T-helper 1 cell treated with Interleukin-12 subunit alpha and Interleukin-12 subunit beta and Interleukin-4 antibody, amounts not matched to agents 30 μg/mL and 1 μg/mL, for 36 hours (primary cell): ENCODE data around the gene DNMT1.

Experiments used
- H3K27ac Mint-ChIP-seq: one replicate; pipeline ENCODE4 v1.8.0; 2021; ENCODE audit warnings: mild to moderate bottlenecking, mixed read lengths
- H3K27me3 Mint-ChIP-seq: one replicate; pipeline ENCODE4 v1.8.0; 2021; ENCODE audit warnings: low read depth, mixed read lengths
- H3K36me3 Mint-ChIP-seq: one replicate; pipeline ENCODE4 v1.8.0; 2021; ENCODE audit warnings: low read depth, mixed read lengths
- H3K4me1 Mint-ChIP-seq: one replicate; pipeline ENCODE4 v1.8.0; 2021; ENCODE audit warnings: low read depth, mixed read lengths
- H3K4me3 Mint-ChIP-seq: one replicate; pipeline ENCODE4 v1.8.0; 2021; ENCODE audit warnings: mild to moderate bottlenecking, moderate library complexity, mixed read lengths
- H3K9me3 Mint-ChIP-seq: one replicate; pipeline ENCODE4 v1.8.0; 2021; ENCODE audit warnings: mixed read lengths

Gene DNMT1

DNA sequence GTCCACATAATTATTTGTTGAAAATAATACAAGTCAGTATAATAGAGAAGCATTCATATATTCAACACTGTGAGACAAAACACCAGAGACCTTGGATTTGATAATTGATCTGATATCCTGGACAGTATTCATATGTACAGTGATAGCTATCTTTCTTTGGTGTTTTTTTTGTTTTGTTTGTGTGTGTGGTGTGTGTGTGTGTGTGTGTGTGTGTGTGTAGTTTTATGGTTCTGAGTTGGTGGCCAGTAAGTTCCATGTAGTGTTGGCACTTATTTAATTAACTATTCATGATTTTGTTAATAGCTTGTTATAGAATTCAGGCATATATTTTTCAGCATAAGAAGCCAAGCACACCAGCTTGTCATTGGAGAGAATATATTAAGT is 90.6 kb downstream of the DNMT1 start:
- no peaks in the 10 kb centered on the region for H3K9me3 Mint-ChIP-seq
- H3K27me3 Mint-ChIP-seq, result no peaks in the 10 kb centered on the region
- peaks cover 44% of the 10 kb centered on the region for H3K4me1 Mint-ChIP-seq
- H3K36me3 Mint-ChIP-seq, result peaks cover 10% of the 10 kb centered on the region
- peak overlapping the region; percentile 98 for H3K27ac Mint-ChIP-seq
- no peak overlapping the region for H3K4me3 Mint-ChIP-seq

DNA sequence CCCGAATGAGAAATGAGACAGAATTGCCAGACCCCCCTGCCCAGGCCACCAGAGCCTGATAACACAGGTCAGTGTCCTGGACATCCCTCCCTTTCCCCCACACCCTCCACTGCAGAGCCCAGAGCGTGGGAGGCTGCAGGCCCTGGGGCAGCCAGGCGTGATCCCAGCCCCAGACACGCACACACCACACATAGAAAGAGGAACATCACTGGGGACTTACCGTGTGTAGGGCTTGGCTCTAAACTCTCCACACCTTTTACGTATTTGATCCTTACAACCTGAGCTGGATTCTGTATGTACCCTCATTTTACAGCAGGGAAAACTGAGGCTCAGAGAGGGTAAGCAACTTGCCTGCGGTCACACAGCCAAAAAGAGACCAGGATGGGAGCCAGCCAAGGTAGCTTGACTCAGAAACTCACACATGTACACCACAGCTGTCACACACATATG is 91.9 kb downstream of the DNMT1 start:
- no peaks in the 10 kb centered on the region for H3K9me3 Mint-ChIP-seq
- H3K36me3 Mint-ChIP-seq, result peaks cover 7% of the 10 kb centered on the region
- H3K27me3 Mint-ChIP-seq, result no peaks in the 10 kb centered on the region
- peak overlapping the region; percentile 33 for H3K4me3 Mint-ChIP-seq
- H3K27ac Mint-ChIP-seq, result peak overlapping the region; percentile 84
- peaks cover 49% of the 10 kb centered on the region for H3K4me1 Mint-ChIP-seq

- peak overlapping the region; percentile 2 for H3K27ac Mint-ChIP-seq
- H3K36me3 Mint-ChIP-seq, result peaks cover 3% of the 10 kb centered on the region
- no peaks in the 10 kb centered on the region for H3K27me3 Mint-ChIP-seq
- peaks cover 34% of the 10 kb centered on the region for H3K4me1 Mint-ChIP-seq
- no peaks in the 10 kb centered on the region for H3K9me3 Mint-ChIP-seq
- no peak overlapping the region for H3K4me3 Mint-ChIP-seq
These were observed 94.5 kb downstream of the DNMT1 start for GRCh38 chr19:10100163-10100785.

DNA sequence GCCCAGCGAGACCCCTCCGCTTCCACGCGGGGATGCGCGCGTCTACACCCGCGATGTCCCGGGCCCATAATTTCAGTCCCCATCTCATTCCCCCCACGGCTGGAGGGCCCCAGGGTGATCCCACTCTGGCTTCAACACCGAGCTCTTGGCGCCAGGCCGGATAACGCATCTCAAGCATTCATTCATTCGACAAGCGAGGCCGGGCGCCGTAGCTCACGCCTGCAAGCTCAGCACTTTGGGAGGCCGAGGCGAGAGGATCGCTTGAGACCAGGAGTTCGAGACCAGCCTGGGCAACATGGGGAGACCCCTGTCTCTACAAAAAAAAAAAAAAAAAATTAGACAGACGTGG is 98.2 kb downstream of the DNMT1 start:
- no peaks in the 10 kb centered on the region for H3K9me3 Mint-ChIP-seq
- peaks cover 27% of the 10 kb centered on the region for H3K36me3 Mint-ChIP-seq
- peaks cover 15% of the 10 kb centered on the region for H3K4me1 Mint-ChIP-seq
- H3K27ac Mint-ChIP-seq, result no peak overlapping the region
- H3K4me3 Mint-ChIP-seq, result peak overlapping the region; percentile 34
- H3K27me3 Mint-ChIP-seq, result no peaks in the 10 kb centered on the region

- Mint-ChIP-seq H3K27me3 (no peaks in the 10 kb centered on the region), H3K4me1 (peaks cover 15% of the 10 kb centered on the region), H3K4me3 (peak overlapping the region; percentile 34), H3K27ac (no peak overlapping the region), H3K36me3 (peaks cover 28% of the 10 kb centered on the region), H3K9me3 (no peaks in the 10 kb centered on the region)
These were observed 98.7 kb downstream of the DNMT1 start for GRCh38 chr19:10095948-10096614.

DNA sequence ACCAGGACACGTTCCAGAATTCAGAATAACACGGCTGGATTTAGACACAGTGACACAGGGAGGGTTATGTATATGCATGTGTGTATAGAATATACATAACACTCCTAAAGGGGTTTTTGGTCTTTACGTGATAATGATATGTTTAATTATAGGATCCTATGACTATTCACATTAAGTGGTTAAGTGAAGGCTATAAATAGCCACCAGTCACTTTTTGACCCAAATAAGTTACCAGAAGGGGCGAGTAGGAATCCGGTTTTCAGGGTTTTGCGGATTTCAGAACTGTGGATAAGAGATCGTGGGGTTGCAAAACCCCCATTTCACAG is 99.2 kb downstream of the DNMT1 start:
- peaks cover 28% of the 10 kb centered on the region for H3K36me3 Mint-ChIP-seq
- no peaks in the 10 kb centered on the region for H3K9me3 Mint-ChIP-seq
- H3K4me1 Mint-ChIP-seq, result peaks cover 15% of the 10 kb centered on the region
- H3K27ac Mint-ChIP-seq, result peak overlapping the region; percentile 62
- H3K4me3 Mint-ChIP-seq, result peak overlapping the region; percentile 37
- no peaks in the 10 kb centered on the region for H3K27me3 Mint-ChIP-seq

DNA sequence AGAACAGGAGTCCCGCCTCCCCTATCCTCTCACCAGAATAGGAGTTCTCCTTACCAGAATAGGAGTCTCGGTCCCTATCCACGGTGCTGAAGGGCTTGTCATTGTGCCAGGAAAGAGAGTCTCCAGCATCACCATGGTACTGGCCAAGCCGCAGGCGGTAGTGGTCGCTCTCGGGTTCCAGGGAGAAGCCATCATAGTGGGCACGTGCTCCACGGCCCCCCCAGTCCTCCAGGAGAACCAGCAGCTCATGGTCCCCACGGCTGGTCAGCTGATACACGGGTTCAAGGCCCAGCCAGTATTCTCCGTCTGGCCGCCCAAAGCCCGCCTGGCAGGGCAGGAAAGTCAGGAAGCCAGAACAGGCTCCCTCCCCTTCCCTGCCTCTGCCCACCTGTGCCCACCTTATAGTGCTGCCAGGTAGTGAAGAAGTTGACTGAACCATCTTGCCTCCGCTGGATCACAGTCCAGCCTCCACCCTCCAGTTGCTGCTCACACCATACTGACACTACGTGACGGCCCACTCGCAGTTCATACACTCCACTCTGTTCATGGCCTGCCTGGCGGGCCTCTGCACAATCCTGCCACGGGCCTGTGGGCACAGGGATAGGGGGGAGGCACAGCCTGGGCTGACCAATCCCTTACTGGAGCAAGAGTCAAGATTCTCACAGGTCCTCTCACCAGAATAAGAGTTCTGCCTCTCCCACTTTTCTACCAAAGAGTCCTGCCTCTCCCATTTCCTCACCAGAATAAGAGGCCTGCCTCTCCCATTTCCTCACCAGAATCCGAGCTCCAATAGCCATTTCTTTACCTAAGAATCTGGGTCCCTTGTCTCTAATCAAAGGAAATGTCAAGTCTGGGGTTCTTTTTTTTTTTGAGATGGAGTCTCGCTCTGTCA is 101.2 kb downstream of the DNMT1 start:
- Mint-ChIP-seq H3K27ac (peak overlapping the region; percentile 21), H3K27me3 (no peaks in the 10 kb centered on the region), H3K36me3 (peaks cover 36% of the 10 kb centered on the region), H3K4me1 (peaks cover 7% of the 10 kb centered on the region), H3K9me3 (no peaks in the 10 kb centered on the region), H3K4me3 (no peak overlapping the region)

- Mint-ChIP-seq H3K4me1 (peaks cover 5% of the 10 kb centered on the region), H3K27ac (peak overlapping the region; percentile 21)
These were observed 102.0 kb downstream of the DNMT1 start for GRCh38 chr19:10092648-10093294.

DNA sequence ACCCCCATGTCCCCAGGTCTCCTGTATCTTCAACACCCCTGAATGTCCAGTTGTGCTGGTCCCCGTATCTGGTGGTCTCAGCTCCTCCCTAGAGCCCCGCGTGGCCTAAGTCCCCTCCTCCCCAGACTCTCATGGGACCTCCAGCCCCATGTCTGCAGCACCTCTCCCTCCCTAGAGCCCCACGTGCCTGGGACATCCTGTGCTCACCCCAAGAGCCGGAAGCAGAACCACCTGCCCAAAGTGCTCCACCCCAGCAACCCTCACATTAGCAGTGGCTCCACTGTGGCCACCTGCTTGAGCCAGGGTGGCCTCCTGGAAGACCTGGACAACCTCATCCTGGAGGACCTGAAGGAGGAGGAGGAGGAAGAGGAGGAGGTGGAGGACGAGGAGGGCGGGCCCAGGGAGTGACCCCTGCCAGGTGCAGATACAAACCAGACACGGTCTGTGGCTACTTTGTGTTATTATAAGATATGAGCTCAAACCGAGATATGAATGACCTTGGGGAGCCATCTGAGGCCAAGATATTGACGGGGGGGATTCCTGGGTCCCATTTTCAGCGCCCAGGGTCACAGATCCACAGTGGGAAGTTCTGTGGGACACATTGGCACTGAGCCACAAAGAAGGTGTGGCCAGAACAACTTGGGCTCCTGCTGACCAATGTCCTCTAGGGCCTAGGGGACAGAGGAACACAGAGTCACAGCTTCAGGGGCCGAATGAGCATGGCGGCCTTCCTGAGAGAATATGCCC is 102.7 kb downstream of the DNMT1 start:
- Mint-ChIP-seq H3K27me3 (no peaks in the 10 kb centered on the region), H3K27ac (no peak overlapping the region), H3K4me3 (no peak overlapping the region), H3K4me1 (peaks cover 12% of the 10 kb centered on the region), H3K36me3 (peaks cover 43% of the 10 kb centered on the region), H3K9me3 (no peaks in the 10 kb centered on the region)

More at GRCh38 chr19:10092648-10093294, 102.0 kb downstream of the DNMT1 start:
- Mint-ChIP-seq H3K27me3 (no peaks in the 10 kb centered on the region), H3K36me3 (peaks cover 36% of the 10 kb centered on the region), H3K4me3 (no peak overlapping the region), H3K9me3 (no peaks in the 10 kb centered on the region)

DNA sequence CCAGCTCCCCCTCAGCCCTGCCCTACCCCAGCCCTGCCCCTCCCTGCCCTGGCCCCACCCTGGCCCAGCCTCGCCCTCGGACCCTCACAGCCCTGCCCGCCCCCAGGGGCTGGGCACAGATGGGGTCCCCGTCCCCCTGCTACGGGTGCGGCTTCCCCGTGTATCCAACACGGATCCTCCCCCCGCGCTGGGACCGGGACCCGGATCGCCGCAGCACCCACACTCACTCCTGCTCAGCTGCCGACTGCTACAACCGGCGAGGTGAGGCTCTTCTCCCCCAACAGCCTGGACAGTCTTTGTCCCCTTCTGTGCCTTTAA is 103.4 kb downstream of the DNMT1 start:
- H3K9me3 Mint-ChIP-seq, result no peaks in the 10 kb centered on the region
- H3K27me3 Mint-ChIP-seq, result no peaks in the 10 kb centered on the region
- H3K4me3 Mint-ChIP-seq, result no peak overlapping the region
- H3K27ac Mint-ChIP-seq, result no peak overlapping the region
- peaks cover 13% of the 10 kb centered on the region for H3K4me1 Mint-ChIP-seq
- H3K36me3 Mint-ChIP-seq, result peaks cover 46% of the 10 kb centered on the region

DNA sequence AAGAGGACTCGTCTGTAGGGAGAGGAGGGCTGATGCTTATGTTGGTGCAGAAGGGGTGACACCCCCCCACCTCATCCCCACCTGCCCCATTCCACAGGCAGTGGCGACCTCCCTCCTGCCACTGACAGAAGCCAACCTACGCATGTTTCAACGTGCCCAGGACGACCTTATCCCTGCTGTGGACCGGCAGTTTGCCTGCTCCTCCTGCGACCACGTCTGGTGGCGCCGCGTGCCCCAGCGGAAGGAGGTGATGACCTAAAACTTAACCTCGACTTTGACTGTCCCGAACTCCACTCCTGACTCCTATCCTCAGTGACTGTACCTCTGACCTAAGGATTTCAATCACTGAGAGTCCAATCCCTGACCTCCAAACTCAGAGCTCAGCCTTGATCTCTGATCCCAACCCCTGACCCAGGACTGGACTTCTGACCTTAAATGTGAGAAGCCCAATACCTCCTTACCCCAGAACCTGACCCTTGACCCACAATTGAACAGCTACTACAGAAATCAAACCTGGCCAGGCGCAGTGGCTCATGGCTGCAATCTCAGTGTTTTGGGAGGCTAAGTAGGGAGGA is 104.9 kb downstream of the DNMT1 start:
- H3K27me3 Mint-ChIP-seq, result no peaks in the 10 kb centered on the region
- peak overlapping the region; percentile 27 for H3K27ac Mint-ChIP-seq
- H3K4me3 Mint-ChIP-seq, result no peak overlapping the region
- peaks cover 43% of the 10 kb centered on the region for H3K36me3 Mint-ChIP-seq
- peaks cover 14% of the 10 kb centered on the region for H3K4me1 Mint-ChIP-seq
- no peaks in the 10 kb centered on the region for H3K9me3 Mint-ChIP-seq

DNA sequence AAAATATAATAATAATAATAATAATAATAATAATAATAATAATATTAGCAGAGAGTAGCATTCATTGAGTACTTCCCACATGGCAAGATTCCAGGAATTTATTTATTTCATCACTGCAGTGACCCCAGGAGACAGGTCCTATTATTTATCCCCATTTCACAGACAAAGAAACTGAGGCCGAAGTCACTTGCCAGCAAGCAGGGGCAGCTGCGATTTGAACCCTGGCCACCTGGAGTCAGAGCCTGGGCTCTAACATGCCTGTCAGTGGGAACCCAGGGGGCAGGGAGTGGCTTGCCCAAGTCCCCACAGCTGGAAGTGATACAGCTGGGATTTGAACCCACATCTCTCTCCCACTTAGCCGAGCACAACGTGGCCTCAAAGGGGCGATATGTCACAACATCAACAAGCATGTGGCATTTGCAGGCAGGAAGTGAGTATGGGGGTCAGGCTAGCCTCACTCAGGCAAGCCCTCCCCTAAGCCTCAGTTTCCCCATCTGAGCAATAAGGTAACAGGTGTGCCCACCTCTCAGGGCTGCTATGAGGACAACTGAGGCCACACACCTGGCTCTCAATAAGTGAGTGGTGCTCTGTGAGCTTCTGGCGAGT is 105.7 kb downstream of the DNMT1 start:
- H3K27me3 Mint-ChIP-seq, result no peaks in the 10 kb centered on the region
- H3K4me1 Mint-ChIP-seq, result peaks cover 14% of the 10 kb centered on the region
- H3K27ac Mint-ChIP-seq, result no peak overlapping the region
- no peak overlapping the region for H3K4me3 Mint-ChIP-seq
- H3K9me3 Mint-ChIP-seq, result no peaks in the 10 kb centered on the region
- H3K36me3 Mint-ChIP-seq, result peaks cover 38% of the 10 kb centered on the region

- Mint-ChIP-seq H3K27me3 (no peaks in the 10 kb centered on the region), H3K36me3 (peaks cover 28% of the 10 kb centered on the region), H3K4me3 (peak overlapping the region; percentile 87), H3K27ac (peak overlapping the region; percentile 73), H3K9me3 (no peaks in the 10 kb centered on the region), H3K4me1 (peaks cover 12% of the 10 kb centered on the region)
These were observed 107.3 kb downstream of the DNMT1 start for GRCh38 chr19:10087296-10088061.
